T-helper 17 cell (primary cell): ENCODE data around the gene XXYLT1. TPM values are rescaled to one million over a fixed set of nuclear protein-coding genes. Genes with fewer than 3 reads are reported as not detected.

Experiments
- ATAC-seq: fragments of 150-1000 bp; cut with Tn5 transposase; 2 replicates; pipeline ENCODE4 v1.10.0; 2021; ENCODE audit warnings: mild to moderate bottlenecking, moderate library complexity
- DNase-seq, 3 donors: peaks; one replicate each; pipeline versions ENCODE4 v3.0.0 to v3.0.0-alpha.2; 2020 to 2021
- H3K9me3 ChIP-seq: one replicate; pipeline ENCODE4 v1.7.0; 2013; ENCODE audit warnings: low read length, mild to moderate bottlenecking; ENCODE audit not compliant: control insufficient read depth, poor library complexity, severe bottlenecking
- H3K27ac Mint-ChIP-seq: one replicate; pipeline ENCODE4 v1.8.0; 2022; ENCODE audit warnings: mild to moderate bottlenecking, moderate library complexity, mixed read lengths
- H3K27me3 Mint-ChIP-seq: one replicate; pipeline ENCODE4 v1.8.0; 2022; ENCODE audit warnings: mixed read lengths
- H3K36me3 Mint-ChIP-seq: one replicate; pipeline ENCODE4 v1.8.0; 2022; ENCODE audit warnings: low read depth, mixed read lengths
- H3K4me1 Mint-ChIP-seq: one replicate; pipeline ENCODE4 v1.8.0; 2022; ENCODE audit warnings: mild to moderate bottlenecking, mixed read lengths
- H3K4me3 Mint-ChIP-seq: one replicate; pipeline ENCODE4 v1.8.0; 2022; ENCODE audit warnings: mild to moderate bottlenecking, moderate library complexity, mixed read lengths
- total RNA-seq, 4 donors: library from RNA in 2 of 4; stranded (reverse) in 2 of 4; gene quantifications; one replicate each; pipeline ENCODE4 v1.2.3 and lab custom pipeline; 2022 to 2026

The XXYLT1 gene
- total RNA-seq, 2 donors from 2014 or later, result 7.6 to 7.7 TPM

GRCh38 chr3:195251336-195252065, 19.5 kb downstream of the XXYLT1 start:
- Mint-ChIP-seq H3K4me1 (peaks cover 21% of the 10 kb centered on the region), H3K27ac (no peak overlapping the region), H3K36me3 (no peaks in the 10 kb centered on the region), H3K27me3 (no peaks in the 10 kb centered on the region), H3K4me3 (no peak overlapping the region)
- ATAC-seq (no peak), DNase-seq (no peak)
- no peaks in the 10 kb centered on the region for H3K9me3 ChIP-seq

- H3K9me3 ChIP-seq, result no peaks in the 10 kb centered on the region
- Mint-ChIP-seq H3K4me3 (no peak overlapping the region), H3K27ac (no peak overlapping the region), H3K36me3 (peaks cover 7% of the 10 kb centered on the region), H3K27me3 (no peaks in the 10 kb centered on the region), H3K4me1 (peaks cover 21% of the 10 kb centered on the region)
- DNase-seq (no peak), ATAC-seq (no peak)
Observed at GRCh38 chr3:195250473-195251251, 20.3 kb downstream of the XXYLT1 start.

- Mint-ChIP-seq H3K4me3 (no peak overlapping the region), H3K36me3 (peaks cover 8% of the 10 kb centered on the region), H3K4me1 (peaks cover 21% of the 10 kb centered on the region), H3K27ac (no peak overlapping the region), H3K27me3 (no peaks in the 10 kb centered on the region)
- no peak for ATAC-seq
- H3K9me3 ChIP-seq, result no peaks in the 10 kb centered on the region
- DNase-seq, result no peak
Observed at GRCh38 chr3:195249858-195250464, 21.0 kb downstream of the XXYLT1 start.

- no peak overlapping the region for H3K27ac Mint-ChIP-seq
- no peaks in the 10 kb centered on the region for H3K9me3 ChIP-seq
- ATAC-seq, result no peak
- H3K4me3 Mint-ChIP-seq, result no peak overlapping the region
- H3K4me1 Mint-ChIP-seq, result peaks cover 19% of the 10 kb centered on the region
- H3K36me3 Mint-ChIP-seq, result peaks cover 8% of the 10 kb centered on the region
- no peak for DNase-seq
- H3K27me3 Mint-ChIP-seq, result no peaks in the 10 kb centered on the region
Observed at GRCh38 chr3:195249057-195249770, 21.7 kb downstream of the XXYLT1 start.

- no peaks in the 10 kb centered on the region for H3K9me3 ChIP-seq
- H3K27me3 Mint-ChIP-seq, result no peaks in the 10 kb centered on the region
- H3K36me3 Mint-ChIP-seq, result peaks cover 9% of the 10 kb centered on the region
- DNase-seq (no peak), ATAC-seq (no peak)
- no peak overlapping the region for H3K4me3 Mint-ChIP-seq
- no peak overlapping the region for H3K27ac Mint-ChIP-seq
- H3K4me1 Mint-ChIP-seq, result peaks cover 21% of the 10 kb centered on the region
Observed at GRCh38 chr3:195248281-195248680, 22.7 kb downstream of the XXYLT1 start.

GRCh38 chr3:195247863-195248189, 23.1 kb downstream of the XXYLT1 start:
- Mint-ChIP-seq H3K4me1 (peaks cover 23% of the 10 kb centered on the region), H3K27ac (no peak overlapping the region), H3K27me3 (no peaks in the 10 kb centered on the region), H3K36me3 (peaks cover 9% of the 10 kb centered on the region), H3K4me3 (no peak overlapping the region)
- DNase-seq (no peak), ATAC-seq (no peak)
- no peaks in the 10 kb centered on the region for H3K9me3 ChIP-seq

- Mint-ChIP-seq H3K4me3 (no peak overlapping the region), H3K27me3 (no peaks in the 10 kb centered on the region), H3K27ac (no peak overlapping the region), H3K4me1 (peaks cover 21% of the 10 kb centered on the region), H3K36me3 (peaks cover 9% of the 10 kb centered on the region)
- H3K9me3 ChIP-seq, result no peaks in the 10 kb centered on the region
- ATAC-seq (no peak), DNase-seq (no peak)
Observed at GRCh38 chr3:195247086-195247862, 23.7 kb downstream of the XXYLT1 start.

GRCh38 chr3:195246581-195246995, 24.4 kb downstream of the XXYLT1 start:
- no peaks in the 10 kb centered on the region for H3K27me3 Mint-ChIP-seq
- H3K27ac Mint-ChIP-seq, result no peak overlapping the region
- ATAC-seq, result no peak
- DNase-seq, result no peak
- H3K4me1 Mint-ChIP-seq, result peaks cover 21% of the 10 kb centered on the region
- peaks cover 9% of the 10 kb centered on the region for H3K36me3 Mint-ChIP-seq
- H3K9me3 ChIP-seq, result no peaks in the 10 kb centered on the region
- no peak overlapping the region for H3K4me3 Mint-ChIP-seq

GRCh38 chr3:195245531-195245951, 25.4 kb downstream of the XXYLT1 start:
- no peak overlapping the region for H3K27ac Mint-ChIP-seq
- H3K36me3 Mint-ChIP-seq, result peaks cover 9% of the 10 kb centered on the region
- no peak for DNase-seq
- peaks cover 19% of the 10 kb centered on the region for H3K4me1 Mint-ChIP-seq
- no peaks in the 10 kb centered on the region for H3K27me3 Mint-ChIP-seq
- no peak overlapping the region for H3K4me3 Mint-ChIP-seq
- no peaks in the 10 kb centered on the region for H3K9me3 ChIP-seq
- ATAC-seq, result no peak

GRCh38 chr3:195241592-195242355, 29.2 kb downstream of the XXYLT1 start:
- Mint-ChIP-seq H3K27ac (no peak overlapping the region), H3K36me3 (peaks cover 9% of the 10 kb centered on the region), H3K27me3 (no peaks in the 10 kb centered on the region), H3K4me3 (no peak overlapping the region), H3K4me1 (peaks cover 14% of the 10 kb centered on the region)
- no peak for ATAC-seq
- H3K9me3 ChIP-seq, result no peaks in the 10 kb centered on the region
- DNase-seq, result no peak

GRCh38 chr3:195240939-195241338, 30.0 kb downstream of the XXYLT1 start:
- H3K9me3 ChIP-seq, result no peaks in the 10 kb centered on the region
- Mint-ChIP-seq H3K36me3 (peaks cover 5% of the 10 kb centered on the region), H3K27me3 (no peaks in the 10 kb centered on the region), H3K4me1 (peaks cover 14% of the 10 kb centered on the region), H3K27ac (no peak overlapping the region), H3K4me3 (no peak overlapping the region)
- ATAC-seq, result no peak
- no peak for DNase-seq

- no peak for ATAC-seq
- no peaks in the 10 kb centered on the region for H3K9me3 ChIP-seq
- Mint-ChIP-seq H3K36me3 (peaks cover 2% of the 10 kb centered on the region), H3K4me3 (no peak overlapping the region), H3K4me1 (peaks cover 14% of the 10 kb centered on the region), H3K27me3 (no peaks in the 10 kb centered on the region), H3K27ac (no peak overlapping the region)
- DNase-seq, result no peak
Observed at GRCh38 chr3:195240171-195240701, 30.7 kb downstream of the XXYLT1 start.
